GM23248 (cell line): Measurements from ENCODE around the gene PPP2R5D.

ENCODE experiments used
- EZH2 ChIP-seq: fragments of 200-600 bp; sonication (generic); IDR thresholded peaks from 2 replicates; pipeline ENCODE4 v1.6.1; 2018; ENCODE audit warnings: antibody characterized with exemption, mild to moderate bottlenecking; ENCODE audit not compliant: insufficient read depth, poor library complexity, severe bottlenecking
- EZH2phosphoT487 ChIP-seq: fragments of 200-600 bp; sonication (generic); IDR thresholded peaks from 2 replicates; pipeline ENCODE4 v1.6.1; 2018; ENCODE audit warnings: antibody characterized with exemption, moderate library complexity, mild to moderate bottlenecking, low read depth; ENCODE audit not compliant: insufficient read depth

DNA sequence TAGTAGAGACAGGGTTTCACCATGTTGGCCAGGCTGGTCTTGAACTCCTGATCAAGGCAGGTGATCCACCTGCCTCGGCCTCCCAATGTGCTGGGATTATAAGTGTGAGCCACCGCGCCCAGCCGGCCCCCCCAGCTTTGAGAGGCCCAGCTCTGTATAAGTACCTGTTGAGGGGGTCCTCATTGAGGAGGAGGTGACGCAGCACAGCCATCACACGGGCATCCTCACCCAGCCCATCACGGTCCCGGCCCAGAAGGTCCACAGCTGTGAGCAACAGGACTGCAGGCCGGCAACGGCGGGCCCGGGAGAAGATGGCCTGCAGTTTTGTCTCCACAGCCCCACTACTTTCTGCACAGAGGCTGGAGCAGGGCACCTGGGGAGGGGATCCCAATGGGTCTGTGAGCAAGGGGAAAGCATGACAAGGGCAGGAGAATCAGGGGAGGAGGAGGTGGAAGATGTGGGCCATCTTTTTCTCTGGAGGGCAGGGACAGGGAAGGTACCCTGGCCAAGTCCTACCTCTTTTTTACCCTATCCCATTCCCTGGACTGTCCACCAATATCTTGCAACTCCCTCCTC is 16.2 kb upstream of the PPP2R5D start:
- TF ChIP-seq EZH2phosphoT487 (no peak), EZH2 (no peak)
